GM06990 (cell line): ENCODE data around the gene VAMP8.

Experiments used
- DNase-seq: peaks from one replicate; pipeline ENCODE4 v3.0.0-alpha.2; 2011; ENCODE audit not compliant: insufficient read length; ENCODE audit errors: extremely low read depth
- H3K27me3 ChIP-seq: replicated peaks from 2 replicates; pipeline ENCODE4 v1.6.0; 2011; ENCODE audit warnings: low read length; ENCODE audit not compliant: control insufficient read depth, insufficient read depth
- H3K36me3 ChIP-seq: 2 replicates; pipeline ENCODE4 v1.5.1; 2011; ENCODE audit warnings: low read length; ENCODE audit not compliant: control insufficient read depth, insufficient read depth
- H3K4me3 ChIP-seq: replicated peaks from 2 replicates; pipeline ENCODE4 v1.5.1; 2011; ENCODE audit warnings: low read depth, mild to moderate bottlenecking, control low read depth, low read length
- CTCF ChIP-seq: IDR thresholded peaks from 2 replicates; pipeline ENCODE4 v1.5.1; 2011; ENCODE audit warnings: low read length, control low read depth, mild to moderate bottlenecking, inconsistent platforms; ENCODE audit not compliant: insufficient read depth, poor library complexity, severe bottlenecking

Gene VAMP8

GRCh38 chr2:85605406-85606115 is 28.2 kb downstream of the VAMP8 start:
- Histone ChIP-seq H3K27me3 (no peaks in the 10 kb centered on the region), H3K4me3 (no peak overlapping the region), H3K36me3 (peaks cover 5% of the 10 kb centered on the region)
- TF ChIP-seq CTCF: no peak
- no peak for DNase-seq

- H3K4me3 ChIP-seq: no peak overlapping the region
- H3K27me3 ChIP-seq: no peaks in the 10 kb centered on the region
- TF ChIP-seq CTCF: no peak
- H3K36me3 ChIP-seq: peaks cover 5% of the 10 kb centered on the region
- DNase-seq: no peak
Measured at GRCh38 chr2:85606116-85606455, 28.7 kb downstream of the VAMP8 start.

GRCh38 chr2:85607268-85608215 is 30.2 kb downstream of the VAMP8 start:
- no peak for DNase-seq
- H3K4me3 ChIP-seq: no peak overlapping the region

GRCh38 chr2:85611217-85611704 is 33.9 kb downstream of the VAMP8 start:
- peak overlapping the region; percentile 89 for H3K4me3 ChIP-seq
- no peak for DNase-seq
- peaks cover 5% of the 10 kb centered on the region for H3K36me3 ChIP-seq
- H3K27me3 ChIP-seq: no peaks in the 10 kb centered on the region
- no peak for TF ChIP-seq CTCF

More at GRCh38 chr2:85607268-85608215, 30.2 kb downstream of the VAMP8 start:
- H3K27me3 ChIP-seq: no peaks in the 10 kb centered on the region
- TF ChIP-seq CTCF: no peak
- H3K36me3 ChIP-seq: peaks cover 5% of the 10 kb centered on the region

GRCh38 chr2:85611705-85612587 is 34.6 kb downstream of the VAMP8 start, which contains the start of gene C2orf68:
Gene C2orf68 (minus strand): TSS chr2:85612066. CDS start chr2:85611984, 82 bp downstream.
- peaks cover 5% of the 10 kb centered on the region for H3K36me3 ChIP-seq
- peak within 1 kb of the TSS; percentile 89 for H3K4me3 ChIP-seq
- TF ChIP-seq CTCF: no peak
- H3K27me3 ChIP-seq: no peaks in the 10 kb centered on the region
- DNase-seq: peak; percentile 91
